Measurements from ENCODE around the gene TRERF1. TPM values are rescaled to one million over a fixed set of nuclear protein-coding genes. Genes with fewer than 3 reads are reported as not detected.

TRERF1 gene
- total RNA-seq, 1 donor from 2014 or later: 47.9 TPM

GRCh38 chr6:42409581-42409980 lies 42.1 kb downstream of the TRERF1 start:
- no peak overlapping the region for H3K4me3 Mint-ChIP-seq
- no peaks in the 10 kb centered on the region for H3K27me3 Mint-ChIP-seq (ENCODE audit: insufficient read depth)
- H3K9me3 Mint-ChIP-seq: no peaks in the 10 kb centered on the region
- peaks cover 26% of the 10 kb centered on the region for H3K36me3 Mint-ChIP-seq (ENCODE audit: low read depth)
- no peak for DNase-seq (ENCODE audit: low spot score)
- H3K4me1 Mint-ChIP-seq (ENCODE audit: low read depth): peaks cover 64% of the 10 kb centered on the region
- no peak overlapping the region for H3K27ac Mint-ChIP-seq
- intact Hi-C loops (cut with micrococcal nuclease): no loop called here

- Mint-ChIP-seq H3K9me3 (no peaks in the 10 kb centered on the region), H3K4me3 (peak overlapping the region; percentile 3), H3K4me1 (ENCODE audit: low read depth) (peaks cover 68% of the 10 kb centered on the region), H3K36me3 (ENCODE audit: low read depth) (peaks cover 37% of the 10 kb centered on the region), H3K27me3 (ENCODE audit: insufficient read depth) (no peaks in the 10 kb centered on the region), H3K27ac (peak overlapping the region; percentile 57)
- no peak for DNase-seq (ENCODE audit: low spot score)
- intact Hi-C loops (cut with micrococcal nuclease): no loop called here
Observed at GRCh38 chr6:42407379-42407778, 44.3 kb downstream of the TRERF1 start.

GRCh38 chr6:42406306-42407280 lies 45.1 kb downstream of the TRERF1 start:
- H3K4me3 Mint-ChIP-seq: peak overlapping the region; percentile 3
- peaks cover 38% of the 10 kb centered on the region for H3K36me3 Mint-ChIP-seq (ENCODE audit: low read depth)
- H3K27me3 Mint-ChIP-seq (ENCODE audit: insufficient read depth): no peaks in the 10 kb centered on the region

GRCh38 chr6:42405021-42405420 lies 46.7 kb downstream of the TRERF1 start:
- peaks cover 35% of the 10 kb centered on the region for H3K36me3 Mint-ChIP-seq (ENCODE audit: low read depth)
- H3K9me3 Mint-ChIP-seq: no peaks in the 10 kb centered on the region
- intact Hi-C loops (cut with micrococcal nuclease): no loop called here
- no peaks in the 10 kb centered on the region for H3K27me3 Mint-ChIP-seq (ENCODE audit: insufficient read depth)
- H3K4me1 Mint-ChIP-seq (ENCODE audit: low read depth): peaks cover 80% of the 10 kb centered on the region
- DNase-seq (ENCODE audit: low spot score): no peak
- H3K4me3 Mint-ChIP-seq: peak overlapping the region; percentile 40
- H3K27ac Mint-ChIP-seq: peak overlapping the region; percentile 95

More at GRCh38 chr6:42406306-42407280, 45.1 kb downstream of the TRERF1 start:
- peak overlapping the region; percentile 57 for H3K27ac Mint-ChIP-seq
- H3K9me3 Mint-ChIP-seq: no peaks in the 10 kb centered on the region
- intact Hi-C loops (cut with micrococcal nuclease): no loop called here
- H3K4me1 Mint-ChIP-seq (ENCODE audit: low read depth): peaks cover 76% of the 10 kb centered on the region
- no peak for DNase-seq (ENCODE audit: low spot score)

GRCh38 chr6:42404484-42404883 lies 47.2 kb downstream of the TRERF1 start:
- peak overlapping the region; percentile 77 for H3K4me3 Mint-ChIP-seq
- H3K9me3 Mint-ChIP-seq: no peaks in the 10 kb centered on the region
- peak overlapping the region; percentile 95 for H3K27ac Mint-ChIP-seq
- no peak for DNase-seq (ENCODE audit: low spot score)
- no peaks in the 10 kb centered on the region for H3K27me3 Mint-ChIP-seq (ENCODE audit: insufficient read depth)
- H3K36me3 Mint-ChIP-seq (ENCODE audit: low read depth): peaks cover 37% of the 10 kb centered on the region
- intact Hi-C loops (cut with micrococcal nuclease): no loop called here
- peaks cover 80% of the 10 kb centered on the region for H3K4me1 Mint-ChIP-seq (ENCODE audit: low read depth)

- H3K36me3 Mint-ChIP-seq (ENCODE audit: low read depth): peaks cover 40% of the 10 kb centered on the region
- H3K27ac Mint-ChIP-seq: peak overlapping the region; percentile 95
- DNase-seq (ENCODE audit: low spot score): no peak
- H3K4me1 Mint-ChIP-seq (ENCODE audit: low read depth): peaks cover 82% of the 10 kb centered on the region
- no peaks in the 10 kb centered on the region for H3K27me3 Mint-ChIP-seq (ENCODE audit: insufficient read depth)
- H3K4me3 Mint-ChIP-seq: no peak overlapping the region
- intact Hi-C loops (cut with micrococcal nuclease): loop anchor here (2.0 kb wide), 1 partner anchor 19 kb away; no protein-coding TSS in a partner anchor
- no peaks in the 10 kb centered on the region for H3K9me3 Mint-ChIP-seq
Observed at GRCh38 chr6:42403831-42404230, 47.9 kb downstream of the TRERF1 start.

- H3K27me3 Mint-ChIP-seq (ENCODE audit: insufficient read depth): no peaks in the 10 kb centered on the region
- no peak for DNase-seq (ENCODE audit: low spot score)
- H3K36me3 Mint-ChIP-seq (ENCODE audit: low read depth): peaks cover 45% of the 10 kb centered on the region
- H3K9me3 Mint-ChIP-seq: no peaks in the 10 kb centered on the region
- intact Hi-C loops (cut with micrococcal nuclease): loop anchor here (2.0 kb wide), 1 partner anchor 19 kb away; no protein-coding TSS in a partner anchor
- no peak overlapping the region for H3K4me3 Mint-ChIP-seq
- peaks cover 86% of the 10 kb centered on the region for H3K4me1 Mint-ChIP-seq (ENCODE audit: low read depth)
- peak overlapping the region; percentile 36 for H3K27ac Mint-ChIP-seq
Observed at GRCh38 chr6:42403421-42403820, 48.3 kb downstream of the TRERF1 start.

GRCh38 chr6:42402184-42402583 lies 49.5 kb downstream of the TRERF1 start:
- peaks cover 82% of the 10 kb centered on the region for H3K4me1 Mint-ChIP-seq (ENCODE audit: low read depth)
- peak overlapping the region; percentile 68 for H3K4me3 Mint-ChIP-seq
- H3K27ac Mint-ChIP-seq: peak overlapping the region; percentile 87
- DNase-seq (ENCODE audit: low spot score): peak; percentile 66
- no peaks in the 10 kb centered on the region for H3K9me3 Mint-ChIP-seq
- intact Hi-C loops (cut with micrococcal nuclease): loop anchor here (1.0 to 2.0 kb wide), 6 partner anchors 12 to 62 kb away; partner anchors contain the start of gene TRERF1
- peaks cover 43% of the 10 kb centered on the region for H3K36me3 Mint-ChIP-seq (ENCODE audit: low read depth)
- no peaks in the 10 kb centered on the region for H3K27me3 Mint-ChIP-seq (ENCODE audit: insufficient read depth)

- intact Hi-C loops (cut with micrococcal nuclease): no loop called here
- H3K27me3 Mint-ChIP-seq (ENCODE audit: insufficient read depth): no peaks in the 10 kb centered on the region
- H3K9me3 Mint-ChIP-seq: no peaks in the 10 kb centered on the region
- peaks cover 82% of the 10 kb centered on the region for H3K4me1 Mint-ChIP-seq (ENCODE audit: low read depth)
- peaks cover 41% of the 10 kb centered on the region for H3K36me3 Mint-ChIP-seq (ENCODE audit: low read depth)
- DNase-seq (ENCODE audit: low spot score): no peak
- peak overlapping the region; percentile 63 for H3K27ac Mint-ChIP-seq
- peak overlapping the region; percentile 12 for H3K4me3 Mint-ChIP-seq
Observed at GRCh38 chr6:42401613-42401951, 50.1 kb downstream of the TRERF1 start.

GRCh38 chr6:42400886-42401612 lies 50.7 kb downstream of the TRERF1 start:
- peaks cover 79% of the 10 kb centered on the region for H3K4me1 Mint-ChIP-seq (ENCODE audit: low read depth)
- intact Hi-C loops (cut with micrococcal nuclease): no loop called here
- H3K9me3 Mint-ChIP-seq: no peaks in the 10 kb centered on the region

GRCh38 chr6:42400061-42400760 lies 51.5 kb downstream of the TRERF1 start:
- no peak for DNase-seq (ENCODE audit: low spot score)
- Mint-ChIP-seq H3K36me3 (ENCODE audit: low read depth) (peaks cover 37% of the 10 kb centered on the region), H3K9me3 (no peaks in the 10 kb centered on the region), H3K4me3 (no peak overlapping the region), H3K27me3 (ENCODE audit: insufficient read depth) (no peaks in the 10 kb centered on the region), H3K27ac (peak overlapping the region; percentile 50), H3K4me1 (ENCODE audit: low read depth) (peaks cover 82% of the 10 kb centered on the region)
- intact Hi-C loops (cut with micrococcal nuclease): no loop called here

More at GRCh38 chr6:42400886-42401612, 50.7 kb downstream of the TRERF1 start:
- H3K4me3 Mint-ChIP-seq: peak overlapping the region; percentile 21
- H3K27ac Mint-ChIP-seq: peak overlapping the region; percentile 63
- H3K36me3 Mint-ChIP-seq (ENCODE audit: low read depth): peaks cover 37% of the 10 kb centered on the region
- H3K27me3 Mint-ChIP-seq (ENCODE audit: insufficient read depth): no peaks in the 10 kb centered on the region
- DNase-seq (ENCODE audit: low spot score): no peak

GRCh38 chr6:42396720-42397119 lies 55.0 kb downstream of the TRERF1 start:
- DNase-seq (ENCODE audit: low spot score): no peak
- Mint-ChIP-seq H3K36me3 (ENCODE audit: low read depth) (peaks cover 33% of the 10 kb centered on the region), H3K4me3 (no peak overlapping the region), H3K27ac (no peak overlapping the region), H3K27me3 (ENCODE audit: insufficient read depth) (no peaks in the 10 kb centered on the region), H3K9me3 (no peaks in the 10 kb centered on the region), H3K4me1 (ENCODE audit: low read depth) (peaks cover 85% of the 10 kb centered on the region)
- intact Hi-C loops (cut with micrococcal nuclease): no loop called here

Data from activated T-helper 1 cell treated with anti-CD3 and anti-CD28 coated beads, Interleukin-12 subunit alpha, Interleukin-12 subunit beta, Interleukin-2, Interleukin-4 antibody, amounts not matched to agents 30 ng/mL and 10 ng/mL and 1 ng/mL, durations not matched to agents 14 hours and 24 hours and 36 hours (primary cell).